OCI-LY1 (cell line): ENCODE data around the gene BLVRA.

ENCODE experiments used
- H2AFZ ChIP-seq: fragments of 200-600 bp; sonication (generic), shearing (Covaris generic); 2 replicates; pipeline ENCODE4 v1.6.0; 2014; ENCODE audit warnings: antibody characterized with exemption, mild to moderate bottlenecking, low read length
- H3F3A ChIP-seq: fragments of 200-600 bp; sonication (generic), shearing (Covaris generic); 2 replicates; pipeline ENCODE4 v1.6.0; 2014; ENCODE audit warnings: mild to moderate bottlenecking, antibody characterized with exemption, low read length, moderate library complexity; ENCODE audit not compliant: insufficient read depth
- H3K27ac ChIP-seq: fragments of 200-600 bp; sonication (generic); 2 replicates; pipeline ENCODE4 v1.5.1; 2014; ENCODE audit warnings: low read length, mixed run types, mild to moderate bottlenecking, low read depth; ENCODE audit not compliant: poor library complexity, severe bottlenecking
- H3K27me3 ChIP-seq: fragments of 200-600 bp; sonication (generic); 2 replicates; pipeline ENCODE4 v1.6.0; 2014; ENCODE audit warnings: antibody characterized with exemption, mild to moderate bottlenecking, low read length, moderate library complexity; ENCODE audit not compliant: insufficient read depth
- H3K36me3 ChIP-seq: fragments of 200-600 bp; sonication (generic); 2 replicates; pipeline ENCODE4 v1.6.1; 2014; ENCODE audit warnings: mild to moderate bottlenecking, antibody characterized with exemption, low read length, moderate library complexity, mixed read lengths; ENCODE audit not compliant: insufficient read depth
- H3K4me1 ChIP-seq: fragments of 200-600 bp; sonication (generic); 2 replicates; pipeline ENCODE4 v1.5.1; 2014; ENCODE audit warnings: mild to moderate bottlenecking, low read length, moderate library complexity; ENCODE audit not compliant: insufficient read depth, severe bottlenecking
- H3K4me2 ChIP-seq: fragments of 200-600 bp; sonication (generic), shearing (Covaris generic); 2 replicates; pipeline ENCODE4 v1.6.1; 2014; ENCODE audit warnings: low read length
- H3K4me3 ChIP-seq: fragments of 200-600 bp; sonication (generic); 2 replicates; pipeline ENCODE4 v1.5.1; 2014; ENCODE audit warnings: low read length, low read depth, mild to moderate bottlenecking, mixed read lengths; ENCODE audit not compliant: poor library complexity, severe bottlenecking
- H3K79me2 ChIP-seq: fragments of 200-600 bp; shearing (Covaris generic); 2 replicates; pipeline ENCODE4 v1.6.1; 2016; ENCODE audit warnings: mixed run types, low read length, mixed read lengths; ENCODE audit not compliant: insufficient read depth
- H3K9ac ChIP-seq: fragments of 200-600 bp; sonication (generic), shearing (Covaris generic); 2 replicates; pipeline ENCODE4 v1.6.1; 2014; ENCODE audit warnings: mild to moderate bottlenecking, low read length, mixed read lengths
- H3K9me2 ChIP-seq: fragments of 200-600 bp; sonication (generic), shearing (Covaris generic); 2 replicates; pipeline ENCODE4 v1.6.1; 2014; ENCODE audit warnings: low read depth, mild to moderate bottlenecking, low read length, mixed read lengths
- H3K9me3 ChIP-seq: fragments of 200-600 bp; shearing (Covaris generic); 2 replicates; pipeline ENCODE4 v1.6.1; 2014; ENCODE audit warnings: low read length, mixed read lengths
- H4K20me1 ChIP-seq: fragments of 200-600 bp; sonication (generic), shearing (Covaris generic); 2 replicates; pipeline ENCODE4 v1.6.0; 2016; ENCODE audit warnings: mild to moderate bottlenecking, low read length; ENCODE audit not compliant: insufficient read depth
- EZH2 ChIP-seq: fragments of 200-600 bp; sonication (generic), shearing (Covaris generic); IDR thresholded peaks from 2 replicates; pipeline ENCODE4 v1.8.0; 2017; ENCODE audit warnings: borderline replicate concordance, mixed run types, mild to moderate bottlenecking, antibody characterized with exemption, low read length, moderate library complexity, mixed read lengths
- TF ChIP-seq, protein P1 (sequence below): fragments of 200-600 bp; sonication (generic), shearing (Covaris generic); IDR thresholded peaks from 2 replicates; pipeline ENCODE4 v1.5.1; 2017; ENCODE audit warnings: mild to moderate bottlenecking, antibody characterized with exemption, low read length, moderate library complexity, mixed read lengths

The BLVRA gene

DNA sequence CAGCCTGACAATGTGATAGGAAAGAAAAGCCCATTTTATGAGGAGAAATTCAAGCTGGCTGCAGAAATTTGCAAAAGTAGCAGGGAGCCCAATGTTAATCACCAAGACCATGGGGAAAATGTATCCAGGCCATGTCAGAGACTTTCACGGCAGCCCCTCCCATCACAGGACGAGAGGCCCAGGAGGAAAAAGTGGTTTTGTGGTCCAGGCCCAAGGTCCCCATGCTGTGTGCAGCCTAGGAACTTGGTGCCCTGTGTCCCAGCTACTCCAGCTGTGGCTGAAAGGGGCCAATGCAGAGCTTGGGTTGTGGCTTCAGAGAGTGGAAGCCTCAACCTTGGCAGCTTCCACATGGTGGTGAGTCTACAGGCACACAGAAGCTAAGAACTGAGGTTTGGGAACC lies 41.9 kb upstream of the BLVRA start:
- Histone ChIP-seq H3K4me2 (no peak overlapping the region), H3K27me3 (no peaks in the 10 kb centered on the region), H3K79me2 (peaks cover 73% of the 10 kb centered on the region), H2AFZ (no peak overlapping the region), H3F3A (0 out of 2 replicates have a peak, but pooled peaks cover 3% of the 10 kb centered on the region), H3K27ac (no peak overlapping the region), H3K9ac (no peak overlapping the region), H3K9me3 (peaks cover 9% of the 10 kb centered on the region; the same call in 1 of the 2 replicates), H3K9me2 (no peaks in the 10 kb centered on the region), H4K20me1 (no peaks in the 10 kb centered on the region), H3K36me3 (peaks cover 42% of the 10 kb centered on the region), H3K4me3 (no peak overlapping the region), H3K4me1 (peaks cover 4% of the 10 kb centered on the region)
- TF ChIP-seq, protein P1, sequence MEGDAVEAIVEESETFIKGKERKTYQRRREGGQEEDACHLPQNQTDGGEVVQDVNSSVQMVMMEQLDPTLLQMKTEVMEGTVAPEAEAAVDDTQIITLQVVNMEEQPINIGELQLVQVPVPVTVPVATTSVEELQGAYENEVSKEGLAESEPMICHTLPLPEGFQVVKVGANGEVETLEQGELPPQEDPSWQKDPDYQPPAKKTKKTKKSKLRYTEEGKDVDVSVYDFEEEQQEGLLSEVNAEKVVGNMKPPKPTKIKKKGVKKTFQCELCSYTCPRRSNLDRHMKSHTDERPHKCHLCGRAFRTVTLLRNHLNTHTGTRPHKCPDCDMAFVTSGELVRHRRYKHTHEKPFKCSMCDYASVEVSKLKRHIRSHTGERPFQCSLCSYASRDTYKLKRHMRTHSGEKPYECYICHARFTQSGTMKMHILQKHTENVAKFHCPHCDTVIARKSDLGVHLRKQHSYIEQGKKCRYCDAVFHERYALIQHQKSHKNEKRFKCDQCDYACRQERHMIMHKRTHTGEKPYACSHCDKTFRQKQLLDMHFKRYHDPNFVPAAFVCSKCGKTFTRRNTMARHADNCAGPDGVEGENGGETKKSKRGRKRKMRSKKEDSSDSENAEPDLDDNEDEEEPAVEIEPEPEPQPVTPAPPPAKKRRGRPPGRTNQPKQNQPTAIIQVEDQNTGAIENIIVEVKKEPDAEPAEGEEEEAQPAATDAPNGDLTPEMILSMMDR = no peak
- no peak for TF ChIP-seq EZH2

- no peaks in the 10 kb centered on the region for H3F3A ChIP-seq
- no peak overlapping the region for H3K4me2 ChIP-seq
Measured at GRCh38 chr7:43721193-43721806, 37.2 kb upstream of the BLVRA start.

GRCh38 chr7:43723007-43723341 lies 35.5 kb upstream of the BLVRA start:
- no peak for TF ChIP-seq EZH2
- TF ChIP-seq, protein P1 = no peak
- Histone ChIP-seq H3K27ac (no peak overlapping the region), H3K9ac (no peak overlapping the region), H2AFZ (no peak overlapping the region), H3K4me3 (no peak overlapping the region), H3K79me2 (peaks cover 90% of the 10 kb centered on the region), H3K9me3 (peaks cover 9% of the 10 kb centered on the region; the same call in 1 of the 2 replicates), H4K20me1 (no peaks in the 10 kb centered on the region), H3K4me2 (no peak overlapping the region), H3K27me3 (no peaks in the 10 kb centered on the region), H3K36me3 (peaks cover 34% of the 10 kb centered on the region), H3F3A (no peaks in the 10 kb centered on the region), H3K9me2 (no peaks in the 10 kb centered on the region), H3K4me1 (peaks cover 15% of the 10 kb centered on the region)

More at GRCh38 chr7:43721193-43721806, 37.2 kb upstream of the BLVRA start:
- peaks cover 9% of the 10 kb centered on the region; the same call in 1 of the 2 replicates for H3K9me3 ChIP-seq
- H3K9ac ChIP-seq = no peak overlapping the region
- no peak overlapping the region for H3K27ac ChIP-seq
- no peak overlapping the region for H3K4me3 ChIP-seq
- peaks cover 29% of the 10 kb centered on the region for H3K36me3 ChIP-seq
- H3K79me2 ChIP-seq = peaks cover 85% of the 10 kb centered on the region
- H3K27me3 ChIP-seq = no peaks in the 10 kb centered on the region
- TF ChIP-seq EZH2 = no peak
- TF ChIP-seq, protein P1 = peak; percentile 96
- no peaks in the 10 kb centered on the region for H4K20me1 ChIP-seq
- H3K9me2 ChIP-seq = no peaks in the 10 kb centered on the region
- no peak overlapping the region for H2AFZ ChIP-seq
- H3K4me1 ChIP-seq = peaks cover 8% of the 10 kb centered on the region
